Limb (tissue), 2 donors: ENCODE results near the gene ISCU.
"Not testable (repeated sequence)": the region's sequence is repeated elsewhere in the genome, so short reads cannot be mapped to it uniquely, and the experiment has no call there.

Source experiments
- DNase-seq, 2 donors: peaks; one replicate each; pipeline ENCODE4 v3.0.0-alpha.2; 2016; ENCODE audit errors: extremely low spot score in 2 of 2

Gene ISCU

GRCh38 chr12:108570743-108571608 is 8.6 kb downstream of the ISCU start:
- peak; percentile 22 to 64 for DNase-seq

GRCh38 chr12:108571609-108572165 is 9.3 kb downstream of the ISCU start:
- DNase-seq, result peak in 1 of 2 donors; percentile 14

GRCh38 chr12:108572166-108572790 is 9.9 kb downstream of the ISCU start:
- DNase-seq, result peak in 1 of 2 donors; percentile 2

GRCh38 chr12:108573317-108573716 is 10.9 kb downstream of the ISCU start:
- no peak for DNase-seq

- not testable (repeated sequence) for DNase-seq
Measured at GRCh38 chr12:108574276-108574675, 11.9 kb downstream of the ISCU start.

GRCh38 chr12:108575199-108575912 is 13.0 kb downstream of the ISCU start:
- DNase-seq, result peak in 1 of 2 donors; percentile 2

GRCh38 chr12:108576660-108577234 is 14.4 kb downstream of the ISCU start:
- DNase-seq, result peak in 1 of 2 donors; percentile 29

- no peak for DNase-seq
Measured at GRCh38 chr12:108577458-108577857, 15.1 kb downstream of the ISCU start.

GRCh38 chr12:108578264-108578663 is 15.9 kb downstream of the ISCU start:
- no peak for DNase-seq

GRCh38 chr12:108578813-108579212 is 16.4 kb downstream of the ISCU start:
- no peak for DNase-seq

GRCh38 chr12:108580531-108580930 is 18.1 kb downstream of the ISCU start:
- no peak for DNase-seq

GRCh38 chr12:108581311-108582227 is 19.2 kb downstream of the ISCU start:
- DNase-seq, result no peak

GRCh38 chr12:108582509-108582908 is 20.1 kb downstream of the ISCU start:
- DNase-seq, result no peak

GRCh38 chr12:108582978-108583770 is 20.8 kb downstream of the ISCU start:
- DNase-seq, result no peak

GRCh38 chr12:108583991-108584390 is 21.6 kb downstream of the ISCU start:
- peak in 1 of 2 donors; percentile 74 for DNase-seq

- DNase-seq, result no peak
Measured at GRCh38 chr12:108584456-108585065, 22.2 kb downstream of the ISCU start.

GRCh38 chr12:108585864-108586263 is 23.5 kb downstream of the ISCU start:
- DNase-seq, result no peak

GRCh38 chr12:108586306-108586705 is 23.9 kb downstream of the ISCU start:
- no peak for DNase-seq

- DNase-seq, result no peak
Measured at GRCh38 chr12:108587826-108588225, 25.4 kb downstream of the ISCU start.
